Astrocyte (in vitro differentiated cells and primary cell): Measurements from ENCODE around the gene MYO5B.

Experiments
- EZH2 ChIP-seq: IDR thresholded peaks from 2 replicates; pipeline ENCODE4 v1.6.1; 2012; ENCODE audit warnings: mild to moderate bottlenecking, low read length, inconsistent platforms; ENCODE audit not compliant: insufficient read depth
- TF ChIP-seq, protein P1 (sequence below): IDR thresholded peaks from 2 replicates; pipeline ENCODE4 v1.5.1; 2011; ENCODE audit warnings: low read depth, mild to moderate bottlenecking, inconsistent platforms, low read length, moderate library complexity; ENCODE audit not compliant: insufficient read depth

DNA sequence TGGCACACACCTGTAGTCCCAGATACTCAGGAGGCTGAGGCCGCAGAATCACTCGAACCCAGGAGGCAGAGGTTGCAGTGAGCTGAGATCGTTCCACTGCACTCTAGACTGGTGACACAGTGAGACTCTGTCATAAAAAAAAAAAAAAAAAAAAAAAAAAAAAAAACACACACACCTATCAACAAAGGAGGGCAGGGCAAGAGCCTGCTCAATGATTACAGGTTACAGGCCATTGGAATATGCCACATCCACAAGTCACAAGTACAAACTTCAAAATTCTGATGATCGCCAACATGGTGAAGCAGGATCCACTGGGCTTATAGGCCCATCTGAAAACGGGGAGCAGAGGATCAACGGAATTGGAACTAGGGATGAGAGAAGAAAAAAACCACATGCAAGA, 6.3 kb downstream of the MYO5B start:
- TF ChIP-seq, protein P1, sequence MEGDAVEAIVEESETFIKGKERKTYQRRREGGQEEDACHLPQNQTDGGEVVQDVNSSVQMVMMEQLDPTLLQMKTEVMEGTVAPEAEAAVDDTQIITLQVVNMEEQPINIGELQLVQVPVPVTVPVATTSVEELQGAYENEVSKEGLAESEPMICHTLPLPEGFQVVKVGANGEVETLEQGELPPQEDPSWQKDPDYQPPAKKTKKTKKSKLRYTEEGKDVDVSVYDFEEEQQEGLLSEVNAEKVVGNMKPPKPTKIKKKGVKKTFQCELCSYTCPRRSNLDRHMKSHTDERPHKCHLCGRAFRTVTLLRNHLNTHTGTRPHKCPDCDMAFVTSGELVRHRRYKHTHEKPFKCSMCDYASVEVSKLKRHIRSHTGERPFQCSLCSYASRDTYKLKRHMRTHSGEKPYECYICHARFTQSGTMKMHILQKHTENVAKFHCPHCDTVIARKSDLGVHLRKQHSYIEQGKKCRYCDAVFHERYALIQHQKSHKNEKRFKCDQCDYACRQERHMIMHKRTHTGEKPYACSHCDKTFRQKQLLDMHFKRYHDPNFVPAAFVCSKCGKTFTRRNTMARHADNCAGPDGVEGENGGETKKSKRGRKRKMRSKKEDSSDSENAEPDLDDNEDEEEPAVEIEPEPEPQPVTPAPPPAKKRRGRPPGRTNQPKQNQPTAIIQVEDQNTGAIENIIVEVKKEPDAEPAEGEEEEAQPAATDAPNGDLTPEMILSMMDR = no peak
- TF ChIP-seq EZH2 = no peak
